ENCODE measurements around the gene PTPRF. TPM values are rescaled to one million over a fixed set of nuclear protein-coding genes. Genes with fewer than 3 reads are reported as not detected.
"Not testable (repeated sequence)": the region's sequence is repeated elsewhere in the genome, so short reads cannot be mapped to it uniquely, and the experiment has no call there.

Gene PTPRF
- total RNA-seq, 1 donor from 2014 or later, result 66.7 TPM

DNA sequence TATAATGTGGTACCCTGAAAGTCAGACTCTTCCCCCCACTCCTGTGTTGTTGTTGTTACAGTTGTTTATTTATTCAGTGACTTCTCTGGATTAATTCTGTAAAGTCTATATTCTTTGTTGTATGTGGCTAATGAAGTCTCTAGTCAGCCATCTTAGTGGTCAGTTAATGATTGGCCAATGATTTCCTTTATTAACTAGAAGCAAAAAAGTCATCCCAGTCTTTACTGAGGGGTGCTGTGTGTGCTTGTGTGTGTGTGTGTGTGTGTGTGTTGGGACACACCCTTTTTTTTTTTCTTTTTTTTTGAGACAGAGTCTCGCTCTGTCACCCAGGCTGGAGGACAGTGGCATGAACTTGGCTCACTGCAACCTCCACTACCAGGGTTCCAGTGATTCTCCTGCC is 39.6 kb upstream of the PTPRF start:
- Mint-ChIP-seq H3K4me1 (ENCODE audit: low read depth) (peaks cover 9% of the 10 kb centered on the region), H3K4me3 (ENCODE audit: unreplicated experiment) (no peak overlapping the region), H3K36me3 (ENCODE audit: low read depth) (peaks cover 11% of the 10 kb centered on the region), H3K27ac (ENCODE audit: unreplicated experiment) (no peak overlapping the region), H3K9me3 (ENCODE audit: low read depth) (peaks cover 34% of the 10 kb centered on the region), H3K27me3 (ENCODE audit: low read depth) (no peaks in the 10 kb centered on the region)
- TF ChIP-seq, protein P1, sequence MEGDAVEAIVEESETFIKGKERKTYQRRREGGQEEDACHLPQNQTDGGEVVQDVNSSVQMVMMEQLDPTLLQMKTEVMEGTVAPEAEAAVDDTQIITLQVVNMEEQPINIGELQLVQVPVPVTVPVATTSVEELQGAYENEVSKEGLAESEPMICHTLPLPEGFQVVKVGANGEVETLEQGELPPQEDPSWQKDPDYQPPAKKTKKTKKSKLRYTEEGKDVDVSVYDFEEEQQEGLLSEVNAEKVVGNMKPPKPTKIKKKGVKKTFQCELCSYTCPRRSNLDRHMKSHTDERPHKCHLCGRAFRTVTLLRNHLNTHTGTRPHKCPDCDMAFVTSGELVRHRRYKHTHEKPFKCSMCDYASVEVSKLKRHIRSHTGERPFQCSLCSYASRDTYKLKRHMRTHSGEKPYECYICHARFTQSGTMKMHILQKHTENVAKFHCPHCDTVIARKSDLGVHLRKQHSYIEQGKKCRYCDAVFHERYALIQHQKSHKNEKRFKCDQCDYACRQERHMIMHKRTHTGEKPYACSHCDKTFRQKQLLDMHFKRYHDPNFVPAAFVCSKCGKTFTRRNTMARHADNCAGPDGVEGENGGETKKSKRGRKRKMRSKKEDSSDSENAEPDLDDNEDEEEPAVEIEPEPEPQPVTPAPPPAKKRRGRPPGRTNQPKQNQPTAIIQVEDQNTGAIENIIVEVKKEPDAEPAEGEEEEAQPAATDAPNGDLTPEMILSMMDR (IDR thresholded peaks at IDR 0.05), result no peak
- no peak for DNase-seq (ENCODE audit: low spot score)

DNA sequence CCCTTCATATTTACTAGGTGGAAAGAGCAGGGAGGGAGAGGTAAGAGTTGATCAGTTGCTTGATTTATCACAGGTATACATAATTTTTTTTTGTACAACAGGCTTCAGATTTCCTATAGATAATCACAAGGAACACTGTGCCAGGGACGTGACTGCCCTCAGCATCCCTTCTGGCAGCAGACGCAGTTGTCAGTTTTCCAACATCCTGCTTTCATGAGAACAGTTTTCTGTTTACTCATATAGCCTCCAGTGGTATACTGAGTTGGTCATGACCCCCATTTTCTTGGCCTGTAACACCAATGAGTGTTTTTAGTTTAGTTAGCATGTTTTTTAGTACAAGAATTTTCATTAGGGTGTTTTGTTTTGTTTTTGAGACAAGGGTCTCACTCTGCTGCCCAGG is 37.9 kb upstream of the PTPRF start:
- Mint-ChIP-seq H3K27ac (ENCODE audit: unreplicated experiment) (no peak overlapping the region), H3K9me3 (ENCODE audit: low read depth) (peaks cover 29% of the 10 kb centered on the region), H3K36me3 (ENCODE audit: low read depth) (peaks cover 9% of the 10 kb centered on the region), H3K4me1 (ENCODE audit: low read depth) (peaks cover 9% of the 10 kb centered on the region), H3K4me3 (ENCODE audit: unreplicated experiment) (no peak overlapping the region), H3K27me3 (ENCODE audit: low read depth) (no peaks in the 10 kb centered on the region)
- TF ChIP-seq, protein P1 (IDR thresholded peaks at IDR 0.05), result no peak
- no peak for DNase-seq (ENCODE audit: low spot score)

DNA sequence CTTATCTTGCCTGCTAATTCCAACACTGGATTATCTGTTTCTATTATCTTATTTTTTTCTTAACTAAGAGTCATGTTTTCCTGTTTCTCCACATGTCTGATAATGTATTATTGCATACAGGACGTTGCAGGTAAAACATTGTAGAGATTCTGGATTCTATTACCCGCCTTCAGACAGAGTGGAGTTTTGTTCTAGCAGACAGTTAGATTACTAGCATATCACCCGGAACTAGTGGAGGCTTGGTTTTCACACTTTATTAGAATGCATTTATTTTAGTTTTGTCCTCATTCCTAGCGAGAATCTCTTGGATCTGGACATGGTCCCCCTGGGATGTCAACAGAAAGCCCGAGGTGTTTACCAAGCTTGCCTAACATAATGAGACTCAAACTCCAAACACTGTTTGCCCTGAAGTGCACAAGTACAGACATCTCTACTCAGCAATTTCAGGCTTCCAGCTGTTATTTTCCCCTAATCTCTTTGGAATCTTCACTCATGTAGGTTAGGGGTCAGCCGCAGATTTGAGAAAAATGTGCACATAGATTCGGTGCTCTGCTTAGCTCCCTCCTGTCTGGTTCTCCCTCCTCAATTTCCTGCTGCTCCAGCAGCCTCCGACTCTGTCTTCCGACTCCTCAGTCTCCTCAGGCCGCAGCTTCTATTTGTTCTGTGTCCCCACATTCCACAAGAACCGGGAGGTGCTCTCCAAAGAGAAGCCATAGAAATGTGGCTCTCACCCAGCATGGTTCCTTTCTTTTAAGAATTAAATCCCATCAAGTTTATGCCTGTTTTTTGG is 36.8 kb upstream of the PTPRF start:
- Mint-ChIP-seq H3K4me1 (ENCODE audit: low read depth) (peaks cover 9% of the 10 kb centered on the region), H3K27me3 (ENCODE audit: low read depth) (no peaks in the 10 kb centered on the region), H3K36me3 (ENCODE audit: low read depth) (peaks cover 5% of the 10 kb centered on the region), H3K4me3 (ENCODE audit: unreplicated experiment) (no peak overlapping the region), H3K9me3 (ENCODE audit: low read depth) (peaks cover 22% of the 10 kb centered on the region), H3K27ac (ENCODE audit: unreplicated experiment) (no peak overlapping the region)
- TF ChIP-seq, protein P1 (IDR thresholded peaks at IDR 0.05), result no peak
- DNase-seq (ENCODE audit: low spot score), result no peak

DNA sequence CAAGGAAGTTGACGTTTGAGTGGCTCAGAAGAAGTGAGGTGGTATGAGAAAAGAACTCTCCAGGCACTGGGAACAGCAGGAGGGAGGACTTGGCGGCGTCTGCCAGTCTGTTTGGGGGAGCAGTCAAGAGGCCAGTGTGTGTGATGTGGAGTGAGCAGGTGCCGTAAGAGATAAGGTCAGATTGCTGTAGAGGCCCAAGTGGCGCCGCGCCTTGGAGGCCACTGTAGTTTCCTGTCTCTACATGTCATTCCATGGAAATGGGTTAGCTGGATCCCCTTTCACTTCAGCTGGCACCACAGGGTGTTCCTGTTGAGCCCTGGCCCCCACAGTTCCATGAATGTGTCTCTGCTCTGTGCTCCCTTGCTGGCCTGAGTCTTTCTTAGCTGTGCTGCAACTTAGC is 35.5 kb upstream of the PTPRF start:
- Mint-ChIP-seq H3K27ac (ENCODE audit: unreplicated experiment) (no peak overlapping the region), H3K9me3 (ENCODE audit: low read depth) (peaks cover 11% of the 10 kb centered on the region), H3K27me3 (ENCODE audit: low read depth) (no peaks in the 10 kb centered on the region), H3K36me3 (ENCODE audit: low read depth) (peaks cover 4% of the 10 kb centered on the region), H3K4me1 (ENCODE audit: low read depth) (peaks cover 9% of the 10 kb centered on the region), H3K4me3 (ENCODE audit: unreplicated experiment) (no peak overlapping the region)
- TF ChIP-seq, protein P1 (IDR thresholded peaks at IDR 0.05), result no peak
- DNase-seq (ENCODE audit: low spot score), result no peak

DNA sequence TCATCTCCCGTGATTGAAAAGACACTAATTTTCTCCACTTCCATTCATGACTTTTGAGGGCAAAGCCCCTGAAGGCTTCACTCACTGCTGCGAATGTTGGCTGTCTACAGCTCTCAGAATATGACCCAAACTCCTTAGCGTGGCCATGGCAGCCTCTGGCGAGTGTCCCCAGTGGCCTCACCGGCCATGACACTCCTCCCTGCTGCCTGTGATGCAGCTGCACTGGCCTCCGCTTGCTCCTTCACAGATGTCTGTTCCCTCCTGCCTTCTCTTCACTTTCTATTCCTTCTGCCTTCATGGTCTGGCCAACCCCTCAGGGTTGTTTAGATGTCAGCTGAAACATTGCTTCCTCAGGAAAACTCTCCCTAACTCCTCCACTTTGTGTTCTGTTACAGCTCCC is 30.8 kb upstream of the PTPRF start:
- DNase-seq (ENCODE audit: low spot score), result no peak
- H3K27me3 Mint-ChIP-seq (ENCODE audit: low read depth), result no peaks in the 10 kb centered on the region
- no peaks in the 10 kb centered on the region for H3K4me1 Mint-ChIP-seq (ENCODE audit: low read depth)
- H3K36me3 Mint-ChIP-seq (ENCODE audit: low read depth), result peaks cover 1% of the 10 kb centered on the region
- H3K9me3 Mint-ChIP-seq (ENCODE audit: low read depth), result no peaks in the 10 kb centered on the region
- H3K27ac Mint-ChIP-seq (ENCODE audit: unreplicated experiment), result no peak overlapping the region
- TF ChIP-seq, protein P1 (IDR thresholded peaks at IDR 0.05), result peak; percentile 14
- H3K4me3 Mint-ChIP-seq (ENCODE audit: unreplicated experiment), result no peak overlapping the region

DNA sequence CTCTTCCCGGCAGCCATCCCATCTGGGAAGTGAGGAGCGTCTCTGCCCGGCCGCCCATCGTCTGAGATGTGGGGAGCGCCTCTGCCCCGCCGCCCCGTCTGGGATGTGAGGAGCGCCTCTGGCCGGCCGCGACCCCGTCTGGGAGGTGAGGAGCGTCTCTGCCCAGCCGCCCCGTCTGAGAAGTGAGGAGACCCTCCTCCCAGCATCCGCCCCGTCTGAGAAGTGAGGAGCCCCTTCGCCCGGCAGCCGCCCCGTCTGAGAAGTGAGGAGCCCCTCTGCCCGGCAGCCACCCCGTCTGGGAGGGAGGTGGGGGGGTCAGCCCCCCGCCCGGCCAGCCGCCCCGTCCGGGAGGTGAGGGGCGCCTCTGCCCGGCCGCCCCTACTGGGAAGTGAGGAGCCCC is 28.9 kb upstream of the PTPRF start:
- H3K4me3 Mint-ChIP-seq (ENCODE audit: unreplicated experiment); H3K36me3 Mint-ChIP-seq (ENCODE audit: low read depth): not testable (repeated sequence)

More for the DNA sequence above, 28.9 kb upstream of the PTPRF start:
- DNase-seq (ENCODE audit: low spot score); H3K27ac Mint-ChIP-seq (ENCODE audit: unreplicated experiment); H3K9me3 Mint-ChIP-seq (ENCODE audit: low read depth); H3K27me3 Mint-ChIP-seq (ENCODE audit: low read depth); H3K4me1 Mint-ChIP-seq (ENCODE audit: low read depth): not testable (repeated sequence)
